H9 (cell line): ENCODE data around the gene NEDD4L. TPM values are rescaled to one million over a fixed set of nuclear protein-coding genes. Genes with fewer than 3 reads are reported as not detected.

ENCODE experiments used
- DNase-seq: peaks from one replicate; pipeline ENCODE4 v3.0.0-alpha.2; 2017
- H2AFZ ChIP-seq: one replicate; pipeline ENCODE4 v1.6.1; 2013; ENCODE audit warnings: mild to moderate bottlenecking, low read length, control low read depth, moderate library complexity
- H2AK5ac ChIP-seq: 2 replicates; pipeline ENCODE4 v1.6.1; 2013; ENCODE audit warnings: low read length, control low read depth, mixed read lengths; ENCODE audit not compliant: insufficient read length
- H2BK120ac ChIP-seq: one replicate; pipeline ENCODE4 v1.6.1; 2013; ENCODE audit warnings: low read depth, mild to moderate bottlenecking, low read length, control low read depth, inconsistent platforms; ENCODE audit not compliant: poor library complexity, severe bottlenecking
- H2BK12ac ChIP-seq: 2 replicates; pipeline ENCODE4 v1.6.1; 2013; ENCODE audit warnings: low read length, control low read depth, mixed read lengths, low read depth; ENCODE audit not compliant: insufficient read length
- H2BK15ac ChIP-seq: 2 replicates; pipeline ENCODE4 v1.6.1; 2013; ENCODE audit warnings: low read depth, low read length, control low read depth
- H2BK20ac ChIP-seq: one replicate; pipeline ENCODE4 v1.6.1; 2013; ENCODE audit warnings: low read depth, mild to moderate bottlenecking, low read length, control low read depth, inconsistent platforms; ENCODE audit not compliant: poor library complexity, severe bottlenecking
- H2BK5ac ChIP-seq: 2 replicates; pipeline ENCODE4 v1.6.1; 2013; ENCODE audit warnings: low read length, control low read depth, mixed read lengths; ENCODE audit not compliant: insufficient read length
- H3K14ac ChIP-seq: 2 replicates; pipeline ENCODE4 v1.6.1; 2013; ENCODE audit warnings: low read length, control low read depth; ENCODE audit not compliant: insufficient read depth
- H3K18ac ChIP-seq: 2 replicates; pipeline ENCODE4 v1.6.1; 2013; ENCODE audit warnings: low read depth, mild to moderate bottlenecking, mixed read lengths, low read length, control low read depth; ENCODE audit not compliant: insufficient read length
- H3K23ac ChIP-seq: 2 replicates; pipeline ENCODE4 v1.6.1; 2013; ENCODE audit warnings: low read length, control low read depth, mixed read lengths, low read depth; ENCODE audit not compliant: insufficient read length
- H3K23me2 ChIP-seq: 2 replicates; pipeline ENCODE4 v1.6.1; 2013; ENCODE audit warnings: low read depth, mild to moderate bottlenecking, mixed read lengths, low read length, control low read depth; ENCODE audit not compliant: insufficient read length, poor library complexity, severe bottlenecking
- H3K27ac ChIP-seq: 2 replicates; pipeline ENCODE4 v1.5.1; 2013; ENCODE audit warnings: low read length, control low read depth, mixed read lengths, low read depth; ENCODE audit not compliant: insufficient read length
- H3K27me3 ChIP-seq: 2 replicates; pipeline ENCODE4 v1.6.1; 2013; ENCODE audit warnings: low read length, control low read depth, inconsistent platforms; ENCODE audit not compliant: insufficient read depth
- H3K4ac ChIP-seq: 2 replicates; pipeline ENCODE4 v1.6.1; 2013; ENCODE audit warnings: low read depth, mild to moderate bottlenecking, control low read depth, inconsistent platforms, low read length, moderate library complexity
- H3K4me1 ChIP-seq: 2 replicates; pipeline ENCODE4 v1.6.1; 2013; ENCODE audit warnings: low read length, control low read depth, inconsistent platforms; ENCODE audit not compliant: insufficient read depth
- H3K4me2 ChIP-seq: 2 replicates; pipeline ENCODE4 v1.6.1; 2013; ENCODE audit warnings: low read length, control low read depth, mixed read lengths; ENCODE audit not compliant: insufficient read length, insufficient read depth
- H3K56ac ChIP-seq: 2 replicates; pipeline ENCODE4 v1.6.1; 2013; ENCODE audit warnings: low read depth, mild to moderate bottlenecking, mixed read lengths, low read length, control low read depth; ENCODE audit not compliant: insufficient read length
- H3K79me1 ChIP-seq: 2 replicates; pipeline ENCODE4 v1.6.1; 2013; ENCODE audit warnings: low read depth, mild to moderate bottlenecking, moderate library complexity, low read length, control low read depth, inconsistent platforms; ENCODE audit not compliant: insufficient read depth, poor library complexity, severe bottlenecking
- H3K79me2 ChIP-seq: 2 replicates; pipeline ENCODE4 v1.6.1; 2013; ENCODE audit warnings: low read length, control low read depth, inconsistent platforms; ENCODE audit not compliant: insufficient read depth
- H3K9ac ChIP-seq: 2 replicates; pipeline ENCODE4 v1.6.1; 2013; ENCODE audit warnings: low read length, control low read depth, mixed read lengths; ENCODE audit not compliant: insufficient read length; ENCODE audit errors: extremely low read depth
- H3K9me3 ChIP-seq: one replicate; pipeline ENCODE4 v1.6.1; 2013; ENCODE audit warnings: low read depth, low read length, inconsistent platforms; ENCODE audit not compliant: control insufficient read depth
- H3T11ph ChIP-seq: one replicate; pipeline ENCODE4 v1.6.1; 2013; ENCODE audit warnings: mild to moderate bottlenecking, low read length, control low read depth, inconsistent platforms
- H4K20me1 ChIP-seq: one replicate; pipeline ENCODE4 v1.6.1; 2013; ENCODE audit not compliant: control insufficient read depth, insufficient read length, insufficient read depth
- H4K5ac ChIP-seq: 2 replicates; pipeline ENCODE4 v1.6.1; 2013; ENCODE audit warnings: low read depth, mild to moderate bottlenecking, mixed read lengths, low read length, control low read depth; ENCODE audit not compliant: insufficient read length
- H4K8ac ChIP-seq: replicated peaks from 2 replicates; pipeline ENCODE4 v1.6.1; 2013; ENCODE audit warnings: low read length, control low read depth, mixed read lengths, low read depth; ENCODE audit not compliant: insufficient read length
- H4K91ac ChIP-seq: 2 replicates; pipeline ENCODE4 v1.6.1; 2013; ENCODE audit warnings: low read depth, mild to moderate bottlenecking, moderate library complexity, mixed read lengths, low read length, control low read depth; ENCODE audit not compliant: insufficient read length
- H3K27ac Mint-ChIP-seq, 3 experiments: 2 replicates in 2 of 3; 3 replicates in 1 of 3; pipeline ENCODE4 v1.8.0; 2020 to 2021; ENCODE audit warnings: mixed read lengths in 3 of 3, mild to moderate bottlenecking in 1 of 3, moderate library complexity in 1 of 3
- H3K27me3 Mint-ChIP-seq: 2 replicates; pipeline ENCODE4 v1.8.0; 2021; ENCODE audit warnings: low read depth, mild to moderate bottlenecking, moderate library complexity, mixed read lengths
- H3K36me3 Mint-ChIP-seq, 3 experiments: 2 replicates in 2 of 3; 3 replicates in 1 of 3; pipeline ENCODE4 v1.8.0; 2020 to 2021; ENCODE audit warnings: low read depth in 3 of 3, mixed read lengths in 3 of 3; ENCODE audit not compliant: insufficient read depth in 1 of 3
- H3K4me1 Mint-ChIP-seq, 2 experiments: 2 replicates each; pipeline ENCODE4 v1.8.0; 2020; ENCODE audit warnings: mixed read lengths in 2 of 2
- H3K4me3 Mint-ChIP-seq, 2 experiments: 2 replicates in 1 of 2; 3 replicates in 1 of 2; pipeline ENCODE4 v1.8.0; 2020 to 2021; ENCODE audit warnings: mild to moderate bottlenecking in 2 of 2, mixed read lengths in 2 of 2, moderate library complexity in 1 of 2
- H3K9me3 Mint-ChIP-seq, 2 experiments: 2 replicates in 1 of 2; 3 replicates in 1 of 2; pipeline ENCODE4 v1.8.0; 2020; ENCODE audit warnings: mild to moderate bottlenecking in 2 of 2, mixed read lengths in 2 of 2, moderate library complexity in 1 of 2
- CTCF ChIP-seq: fragments of 200-600 bp; sonication (generic); conservative IDR thresholded peaks from 3 replicates; pipeline ENCODE4 v1.8.0; 2021; ENCODE audit warnings: antibody characterized with exemption, mild to moderate bottlenecking
- WGBS: extraction: QIAGEN DNeasy Blood & Tissue Kit; methylation state at CpG from one replicate; pipeline ENCODE4 v1.1.7; 2013; ENCODE audit warnings: missing lambda C conversion rate, low lambda C conversion rate, mixed read lengths; ENCODE audit not compliant: insufficient read length; ENCODE audit errors: extremely low coverage; 5-methylcytosine and 5-hydroxymethylcytosine counted together
- total RNA-seq: library from RNA; stranded (reverse); gene quantifications from 2 replicates; pipeline ENCODE4 v1.2.1, GENCODE V29; 2021

Gene NEDD4L
- total RNA-seq, 1 experiment from 2014 or later, result 76.3 TPM

GRCh38 chr18:58103339-58103985 lies 59.4 kb downstream of the NEDD4L start:
- no peak overlapping the region for H3T11ph ChIP-seq
- no peaks in the 10 kb centered on the region for H4K20me1 ChIP-seq
- H3K79me2 ChIP-seq, result no peaks in the 10 kb centered on the region; the same call in 1 of the 2 replicates
- no peak overlapping the region for H2BK12ac ChIP-seq
- H3K4ac ChIP-seq, result no peak overlapping the region
- H3K56ac ChIP-seq, result no peak overlapping the region
- H3K9ac ChIP-seq, result no peak overlapping the region
- no peaks in the 10 kb centered on the region for H3K9me3 ChIP-seq
- H4K91ac ChIP-seq, result no peak overlapping the region
- WGBS, result no CpG with 5 or more reads among the region's 6 CpGs
- no peak overlapping the region for H3K23ac ChIP-seq
- H3K79me1 ChIP-seq, result no peaks in the 10 kb centered on the region
- Mint-ChIP-seq H3K9me3 (no peaks in the 10 kb centered on the region), H3K27ac (peak overlapping the region in 1 of 3 experiments; percentile 36; a peak in 1 of 7 replicates), H3K4me3 (no peak overlapping the region), H3K27me3 (no peaks in the 10 kb centered on the region), H3K4me1 (peaks cover 66 to 68% of the 10 kb centered on the region in 2 experiments), H3K36me3 (peaks cover 0 to 8% (median 6%) of the 10 kb centered on the region in 3 experiments; a peak in 2 of 7 replicates)
- no peaks in the 10 kb centered on the region for H3K23me2 ChIP-seq
- no peaks in the 10 kb centered on the region for H3K27me3 ChIP-seq
- H2BK120ac ChIP-seq, result no peak overlapping the region
- no peak overlapping the region for H4K8ac ChIP-seq
- no peak overlapping the region for H2BK15ac ChIP-seq
- no peak overlapping the region for H2AK5ac ChIP-seq
- H3K18ac ChIP-seq, result no peak overlapping the region
- no peak overlapping the region for H2BK5ac ChIP-seq
- TF ChIP-seq CTCF, result no peak
- no peak overlapping the region for H3K14ac ChIP-seq
- no peak overlapping the region for H4K5ac ChIP-seq
- DNase-seq, result no peak
- no peak overlapping the region for H3K27ac ChIP-seq
- peaks cover 13% of the 10 kb centered on the region; the same call in 1 of the 2 replicates for H3K4me1 ChIP-seq
- no peak overlapping the region for H2AFZ ChIP-seq
- no peak overlapping the region for H3K4me2 ChIP-seq
- no peak overlapping the region for H2BK20ac ChIP-seq
